Fibroblast of lung (primary cell): ENCODE measurements around the gene NCKAP5. TPM values are rescaled to one million over a fixed set of nuclear protein-coding genes. Genes with fewer than 3 reads are reported as not detected.

Source experiments
- DNase-seq, 2 donors: peaks; one replicate each; pipeline versions ENCODE4 v3.0.0 to v3.0.0-alpha.2; 2010; ENCODE audit warnings: low read depth in 2 of 2
- H2AFZ ChIP-seq: 2 replicates; pipeline ENCODE4 v1.5.1; 2012; ENCODE audit warnings: low read length, control low read depth, inconsistent platforms
- H3K27ac ChIP-seq: 2 replicates; pipeline ENCODE4 v1.5.1; 2011; ENCODE audit warnings: low read length, control low read depth; ENCODE audit not compliant: insufficient read depth
- H3K27me3 ChIP-seq: 2 replicates; pipeline ENCODE4 v1.5.1; 2011; ENCODE audit warnings: mild to moderate bottlenecking, low read length; ENCODE audit not compliant: control insufficient read depth, insufficient read depth
- H3K36me3 ChIP-seq: 2 replicates; pipeline ENCODE4 v1.5.1; 2011; ENCODE audit warnings: low read length; ENCODE audit not compliant: control insufficient read depth, insufficient read depth
- H3K4me1 ChIP-seq: 2 replicates; pipeline ENCODE4 v1.5.1; 2011; ENCODE audit warnings: low read length; ENCODE audit not compliant: control insufficient read depth, insufficient read depth; ENCODE audit errors: extremely low read depth
- H3K4me2 ChIP-seq: 2 replicates; pipeline ENCODE4 v1.5.1; 2011; ENCODE audit warnings: low read length, control low read depth; ENCODE audit not compliant: insufficient read depth; ENCODE audit errors: extremely low read depth
- H3K4me3 ChIP-seq, 4 experiments: fragments of 200-600 bp in 1 of 4; sonication (generic) in 1 of 4; replicated peaks in 1 of 4; 2 replicates each; pipeline ENCODE4 v1.5.1; 2011 to 2016; ENCODE audit warnings: low read length in 4 of 4, low read depth in 3 of 4, mild to moderate bottlenecking in 3 of 4, control low read depth in 2 of 4, inconsistent platforms in 1 of 4, mixed read lengths in 1 of 4; ENCODE audit not compliant: insufficient read depth in 1 of 4; ENCODE audit errors: control extremely low read depth in 1 of 4
- H3K79me2 ChIP-seq: 2 replicates; pipeline ENCODE4 v1.5.1; 2012; ENCODE audit warnings: mild to moderate bottlenecking, low read length, inconsistent platforms; ENCODE audit not compliant: control insufficient read depth, insufficient read depth
- H3K9ac ChIP-seq: 2 replicates; pipeline ENCODE4 v1.5.1; 2011; ENCODE audit warnings: mild to moderate bottlenecking, low read length, control low read depth; ENCODE audit not compliant: insufficient read depth
- H3K9me3 ChIP-seq: 2 replicates; pipeline ENCODE4 v1.5.1; 2012; ENCODE audit warnings: low read depth, low read length; ENCODE audit not compliant: control insufficient read depth, insufficient read depth
- H4K20me1 ChIP-seq: 2 replicates; pipeline ENCODE4 v1.5.1; 2011; ENCODE audit warnings: low read length; ENCODE audit not compliant: control insufficient read depth, insufficient read depth; ENCODE audit errors: extremely low read depth
- CTCF ChIP-seq, 2 donors: IDR thresholded peaks in 1 of 2; conservative IDR thresholded peaks in 1 of 2; 1 replicate in 1 of 2; 2 replicates in 1 of 2; pipeline ENCODE4 v1.5.1; 2011 to 2012; ENCODE audit warnings: low read length in 2 of 2, control low read depth in 1 of 2, inconsistent platforms in 1 of 2, low read depth in 1 of 2, mild to moderate bottlenecking in 1 of 2
- EZH2 ChIP-seq: IDR thresholded peaks from 2 replicates; pipeline ENCODE4 v1.5.1; 2012; ENCODE audit warnings: low read length, control low read depth, mild to moderate bottlenecking; ENCODE audit errors: missing control alignments
- polyA plus RNA-seq, 2 donors: library from polyadenylated mRNA; depleted of rRNA in 1 of 2; stranded (reverse) in 1 of 2; unstranded in 1 of 2; fragments of >200 nt; gene quantifications; 2 replicates each; pipeline ENCODE4 v1.2.1, GENCODE V29; 2011 to 2012; ENCODE audit warnings: missing spikeins in 1 of 2
- total RNA-seq: library from RNA; depleted of rRNA; stranded (reverse); fragments of >200 nt; gene quantifications from 2 replicates; pipeline ENCODE4 v1.2.1, GENCODE V29; 2014

Gene NCKAP5
- total and polyA plus RNA-seq, 2 donors (not counting 1 experiment from before 2014, with no cell fraction given), result 2.6 to 6.2 TPM

DNA sequence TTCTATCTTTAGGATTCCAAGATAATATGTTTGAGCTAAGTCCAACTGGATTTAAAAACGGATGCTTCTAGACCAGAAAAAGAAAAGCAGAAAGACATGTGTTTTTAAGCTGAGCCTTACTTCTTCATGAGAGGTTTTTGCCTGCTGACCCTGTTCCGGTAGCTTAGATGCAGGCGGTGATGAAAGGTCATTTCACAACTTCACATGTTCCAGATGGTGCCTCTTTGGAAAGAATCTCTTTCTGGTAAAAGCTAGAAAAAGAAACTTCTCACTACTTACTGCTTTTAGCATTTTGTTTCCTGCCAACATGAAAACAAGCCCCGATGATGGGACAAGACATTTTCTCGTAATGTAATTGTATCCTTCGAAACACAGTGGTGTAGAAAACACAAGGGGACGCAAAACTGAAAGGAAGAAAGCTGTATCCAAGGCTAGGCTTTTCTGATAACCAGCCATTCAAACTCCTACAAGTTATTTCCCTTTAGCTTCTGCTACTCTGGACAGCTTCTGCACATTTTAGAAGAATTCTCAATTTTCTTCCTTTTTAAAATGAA is 490.9 kb downstream of the NCKAP5 start:
- Histone ChIP-seq H3K4me3 (no peak overlapping the region), H3K79me2 (no peaks in the 10 kb centered on the region), H3K36me3 (no peaks in the 10 kb centered on the region), H3K9ac (no peak overlapping the region), H3K4me2 (no peak overlapping the region), H3K27ac (no peak overlapping the region), H4K20me1 (no peaks in the 10 kb centered on the region), H3K4me1 (no peaks in the 10 kb centered on the region), H2AFZ (no peak overlapping the region), H3K27me3 (no peaks in the 10 kb centered on the region), H3K9me3 (no peaks in the 10 kb centered on the region)
- DNase-seq, result peak in 1 of 2 donors; percentile 74
- TF ChIP-seq EZH2 (no peak), CTCF (conservative IDR thresholded peaks at IDR 0.05 in 1 of 2, IDR thresholded peaks at IDR 0.05 in 1 of 2; ENCODE audit: low read depth in 1 of 2, low read length in 2 of 2) (no peak)

- H3K27me3 ChIP-seq, result no peaks in the 10 kb centered on the region
- no peaks in the 10 kb centered on the region for H3K36me3 ChIP-seq
- no peaks in the 10 kb centered on the region for H3K79me2 ChIP-seq
- H4K20me1 ChIP-seq, result no peaks in the 10 kb centered on the region
- H3K4me2 ChIP-seq, result no peak overlapping the region
- H3K9me3 ChIP-seq, result no peaks in the 10 kb centered on the region
- no peak overlapping the region for H3K27ac ChIP-seq
- DNase-seq, result peak in 1 of 2 donors; percentile 8
- H3K9ac ChIP-seq, result no peak overlapping the region
- no peak overlapping the region for H3K4me3 ChIP-seq
- no peaks in the 10 kb centered on the region for H3K4me1 ChIP-seq
- TF ChIP-seq EZH2 (no peak), CTCF (conservative IDR thresholded peaks at IDR 0.05 in 1 of 2, IDR thresholded peaks at IDR 0.05 in 1 of 2; ENCODE audit: low read depth in 1 of 2, low read length in 2 of 2) (no peak)
- no peak overlapping the region for H2AFZ ChIP-seq
Observed at GRCh38 chr2:133072837-133073694, 495.2 kb downstream of the NCKAP5 start.

GRCh38 chr2:133063775-133064174 is 504.5 kb downstream of the NCKAP5 start:
- no peaks in the 10 kb centered on the region for H3K9me3 ChIP-seq
- H3K36me3 ChIP-seq, result no peaks in the 10 kb centered on the region
- H3K9ac ChIP-seq, result no peak overlapping the region
- no peak overlapping the region for H3K27ac ChIP-seq
- no peaks in the 10 kb centered on the region for H3K79me2 ChIP-seq
- no peaks in the 10 kb centered on the region for H3K4me1 ChIP-seq
- H3K4me2 ChIP-seq, result no peak overlapping the region
- no peak overlapping the region for H3K4me3 ChIP-seq
- no peaks in the 10 kb centered on the region for H4K20me1 ChIP-seq
- H2AFZ ChIP-seq, result no peak overlapping the region
- no peaks in the 10 kb centered on the region for H3K27me3 ChIP-seq
- TF ChIP-seq CTCF (conservative IDR thresholded peaks at IDR 0.05 in 1 of 2, IDR thresholded peaks at IDR 0.05 in 1 of 2; ENCODE audit: low read depth in 1 of 2, low read length in 2 of 2) (no peak), EZH2 (no peak)
- peak; percentile 56 to 61 for DNase-seq
